HG03565 (cell line): ENCODE measurements around the gene ZIC2.

ENCODE experiments used
- ATAC-seq: cut with Tn5 transposase; IDR thresholded peaks from one replicate; pipeline ENCODE4 v1.9.1; 2021; ENCODE audit warnings: mild to moderate bottlenecking, moderate library complexity; ENCODE audit not compliant: unreplicated experiment

The ZIC2 gene

DNA sequence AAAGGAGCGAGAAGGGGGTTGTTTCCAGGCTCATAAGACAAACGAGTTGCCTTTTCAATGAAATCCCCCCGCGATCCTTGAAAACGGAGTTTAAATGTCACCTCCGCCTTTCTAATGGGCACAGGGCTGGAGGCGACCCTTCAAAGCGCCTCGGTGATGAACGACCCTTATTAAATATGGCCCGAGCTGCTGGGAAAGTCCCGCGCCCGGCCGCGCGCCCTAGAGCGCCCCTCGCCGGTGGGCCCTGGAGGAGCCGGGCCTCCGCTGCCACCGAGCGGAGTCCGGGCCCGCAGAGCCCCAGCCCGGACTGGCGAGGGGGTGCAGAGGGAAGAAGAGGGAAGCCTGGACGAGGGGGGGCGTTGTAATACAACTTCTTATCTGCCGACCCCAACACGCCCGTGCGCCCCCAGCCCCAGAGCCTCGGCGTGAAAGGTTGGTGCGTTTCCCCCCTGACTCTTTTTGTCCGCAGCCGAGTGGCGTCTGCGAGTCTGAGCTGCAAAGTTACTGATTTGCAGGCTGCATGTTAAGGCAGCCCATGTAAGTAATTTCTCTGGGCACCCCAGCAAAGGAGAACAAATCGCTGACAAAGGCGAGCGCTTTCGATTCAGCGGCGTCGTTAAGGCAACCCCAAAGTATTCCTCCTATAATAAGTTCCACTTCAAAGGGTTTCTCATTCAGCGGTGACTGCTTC lies 21.9 kb upstream of the ZIC2 start:
- no peak for ATAC-seq

DNA sequence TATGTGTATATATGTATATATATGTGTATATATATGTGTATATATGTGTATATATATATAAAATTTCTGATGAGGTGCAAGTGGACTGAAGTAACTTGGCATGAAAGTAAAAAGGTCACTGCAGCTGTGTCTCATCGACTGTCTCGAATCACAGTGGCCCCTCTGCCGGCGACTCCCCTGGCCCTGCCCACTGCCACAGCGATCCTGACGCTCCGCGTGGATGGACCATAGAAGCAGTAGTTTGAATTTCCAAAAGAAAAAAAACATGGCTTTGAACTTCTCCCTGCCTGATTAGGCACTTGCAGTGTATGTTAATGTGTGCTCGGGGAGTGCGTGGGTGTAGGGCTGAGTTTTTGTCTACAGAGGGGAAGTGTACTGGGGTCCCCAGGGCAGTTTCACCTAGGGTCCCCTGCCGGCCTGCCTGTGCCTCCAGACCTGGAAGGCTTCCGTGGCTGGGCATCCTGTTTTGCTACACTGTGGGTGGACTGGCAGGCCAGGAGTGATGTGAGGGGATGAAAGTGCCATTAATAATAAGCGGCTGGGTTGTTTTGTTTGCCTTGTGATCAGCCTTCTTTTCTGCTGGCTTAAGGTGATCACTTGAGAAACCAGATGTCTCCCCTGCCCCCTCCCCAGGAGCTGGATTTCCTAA lies 20.8 kb upstream of the ZIC2 start:
- ATAC-seq: no peak

GRCh38 chr13:99961636-99962035 lies 19.9 kb upstream of the ZIC2 start:
- no peak for ATAC-seq

DNA sequence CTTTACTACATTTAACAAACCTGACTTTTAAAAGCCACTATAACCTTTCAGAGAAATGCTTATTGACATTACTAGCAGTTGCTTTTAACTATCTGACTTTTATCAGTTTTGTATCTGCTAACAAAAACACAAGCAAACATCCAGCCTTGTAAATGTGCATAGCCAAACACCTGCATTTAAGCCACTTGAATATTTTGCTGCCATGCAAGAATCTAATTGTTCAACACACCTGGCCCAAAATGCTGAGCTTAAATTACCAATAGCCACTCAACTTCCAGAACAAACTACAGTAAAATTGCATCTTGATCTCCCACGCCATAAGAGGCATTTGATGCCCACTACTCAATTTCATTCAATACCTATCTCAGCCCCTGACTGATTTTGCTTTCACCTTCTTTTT lies 19.3 kb upstream of the ZIC2 start:
- ATAC-seq: no peak

- ATAC-seq: no peak
Measured at GRCh38 chr13:99963816-99964339, 17.7 kb upstream of the ZIC2 start.

GRCh38 chr13:99965329-99966000 lies 16.1 kb upstream of the ZIC2 start:
- no peak for ATAC-seq

- no peak for ATAC-seq
Measured at GRCh38 chr13:99966064-99966805, 15.3 kb upstream of the ZIC2 start.

- ATAC-seq: no peak
Measured at GRCh38 chr13:99967498-99967868, 14.1 kb upstream of the ZIC2 start.

DNA sequence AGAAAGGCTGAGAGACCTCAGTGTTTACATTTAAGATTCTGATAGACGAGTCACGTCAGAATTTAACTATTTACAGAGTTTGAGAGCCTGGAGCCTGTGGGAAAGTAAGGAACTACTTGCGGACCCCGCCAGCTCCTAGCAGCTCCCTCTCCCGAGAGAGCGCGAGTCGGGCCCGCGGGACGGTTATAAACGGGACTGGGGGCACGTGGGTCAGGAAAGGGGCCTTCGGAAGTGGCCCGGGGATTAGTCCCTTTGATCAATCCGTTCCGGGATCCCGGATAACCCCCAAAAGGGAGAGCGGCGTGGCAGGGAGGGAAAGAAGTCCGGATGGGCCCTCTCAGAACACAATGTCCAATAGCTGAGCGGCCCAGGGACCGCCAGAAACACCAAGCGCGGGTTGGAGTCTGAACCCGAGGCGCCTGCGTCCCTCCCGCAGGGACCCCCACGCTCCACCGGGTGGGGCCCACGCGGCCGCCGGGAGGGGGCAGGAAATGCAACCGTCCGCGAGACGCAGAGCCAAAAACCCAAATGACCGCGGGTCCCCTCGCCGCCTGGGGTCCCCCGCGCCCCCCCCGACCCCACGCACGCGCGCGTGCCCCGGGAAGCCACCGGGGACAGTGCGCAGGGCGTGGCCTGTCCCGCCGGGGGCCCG lies 13.6 kb upstream of the ZIC2 start:
- ATAC-seq: no peak

GRCh38 chr13:99968521-99969452 lies 12.8 kb upstream of the ZIC2 start:
- no peak for ATAC-seq

DNA sequence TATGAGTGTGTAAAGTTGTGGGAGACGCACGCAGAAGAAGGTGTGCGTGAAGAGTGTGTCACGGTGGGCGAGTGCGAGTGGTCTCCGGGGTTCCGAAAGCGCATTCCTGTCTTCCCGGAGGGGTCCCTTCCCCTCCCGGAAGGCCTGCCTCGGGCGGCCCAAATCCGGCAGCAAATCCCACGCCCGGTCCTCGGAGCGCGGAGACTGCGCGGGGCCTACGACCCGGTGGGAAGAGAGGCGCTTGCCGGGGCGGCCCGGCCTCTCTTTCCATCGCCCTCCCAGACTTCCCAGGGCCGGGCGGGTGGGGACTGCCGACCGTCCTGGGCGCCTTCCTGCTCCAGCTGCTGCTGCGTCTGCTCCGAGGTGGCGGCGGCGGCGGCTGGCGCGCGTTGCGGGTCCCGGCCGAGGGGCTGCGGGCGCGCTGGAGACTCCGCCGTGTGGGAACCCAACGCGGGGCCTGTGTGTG lies 12.1 kb upstream of the ZIC2 start:
- ATAC-seq: no peak

- no peak for ATAC-seq
Measured at GRCh38 chr13:99969919-99970650, 11.5 kb upstream of the ZIC2 start.

- no peak for ATAC-seq
Measured at GRCh38 chr13:99970651-99971575, 10.7 kb upstream of the ZIC2 start.

DNA sequence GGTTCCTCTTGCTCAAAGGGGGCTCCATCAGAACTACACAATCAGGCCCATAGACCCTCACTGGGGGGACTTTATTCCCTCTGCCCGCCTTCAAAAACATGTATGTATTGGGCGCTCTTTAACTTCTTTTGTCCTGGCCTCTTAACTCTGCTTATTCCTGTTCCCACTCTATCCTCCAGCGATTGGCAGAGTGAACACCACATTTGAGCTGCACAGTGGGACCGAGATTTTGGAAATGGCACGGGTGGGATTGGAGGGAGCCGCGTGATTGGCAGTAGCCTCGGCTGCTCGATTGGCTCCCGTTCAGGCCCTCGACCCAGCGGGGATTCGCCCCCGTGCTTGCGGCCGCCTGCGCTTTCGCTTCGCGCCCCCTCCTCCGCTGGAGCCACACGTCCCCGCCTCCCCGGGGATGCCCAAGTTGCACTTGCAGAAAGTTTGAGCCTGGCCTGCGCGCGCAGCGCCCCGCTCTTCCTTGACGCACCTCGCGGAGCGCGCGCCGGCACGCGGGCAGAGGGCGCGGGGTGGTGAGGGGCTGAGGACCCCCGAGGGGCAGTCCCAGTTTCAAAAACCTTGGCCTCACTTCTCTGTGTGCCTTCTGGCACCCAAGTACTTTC lies 9.9 kb upstream of the ZIC2 start, which contains the start of gene ZIC5:
Gene ZIC5 (minus strand): TSS at position 192 of the 614 bp plus-strand sequence. CDS start 164 bp downstream, at position 28.
- ATAC-seq: no peak

- no peak for ATAC-seq
Measured at GRCh38 chr13:99972190-99972731, 9.3 kb upstream of the ZIC2 start.

DNA sequence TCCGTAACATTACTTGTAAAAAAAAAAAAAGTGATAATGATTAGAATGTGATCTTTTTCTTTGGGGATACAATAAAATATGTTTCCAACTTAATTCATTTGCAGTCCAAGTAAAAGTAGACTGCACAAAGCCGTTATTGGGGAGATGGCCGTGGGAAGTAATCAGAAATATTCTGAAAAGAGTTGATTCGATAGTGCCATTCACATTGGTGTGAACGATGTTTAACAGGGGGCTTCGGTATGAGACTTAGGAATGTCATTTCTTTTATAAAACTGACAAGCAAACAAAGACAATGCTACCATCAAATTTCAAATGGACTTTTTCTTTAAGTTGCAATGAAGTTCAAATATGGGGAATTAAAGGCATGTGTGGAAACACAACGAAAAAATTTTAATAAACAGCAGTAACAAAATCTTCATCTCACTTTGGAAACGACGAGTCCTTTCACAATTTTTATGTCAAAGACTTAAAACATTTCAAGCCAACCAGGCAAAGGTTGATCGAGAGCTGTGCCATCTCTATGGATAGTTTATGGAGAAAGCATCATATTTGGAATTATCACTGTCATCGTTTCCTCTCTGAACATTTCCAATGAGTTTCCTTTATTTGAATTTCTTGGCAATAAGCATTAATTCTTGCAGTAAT lies 8.3 kb upstream of the ZIC2 start:
- ATAC-seq: no peak

DNA sequence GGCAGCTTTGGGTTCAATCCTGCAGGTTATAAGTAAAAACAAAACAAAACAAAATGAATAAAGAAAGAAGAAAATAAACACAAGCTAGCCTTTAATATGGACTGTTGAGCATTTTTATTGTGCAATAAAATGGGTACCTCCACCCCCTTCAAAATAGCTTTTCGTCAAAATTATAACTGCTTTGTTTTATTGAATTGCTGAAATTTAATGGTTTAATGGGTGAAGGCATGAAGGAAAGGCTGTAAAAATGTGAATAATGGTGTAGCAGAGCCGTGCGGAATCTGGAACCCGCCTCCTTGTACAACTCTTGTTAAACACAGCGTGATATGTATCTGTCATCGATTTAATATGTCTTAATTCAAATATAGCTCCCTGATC lies 7.8 kb upstream of the ZIC2 start:
- ATAC-seq: no peak
